ENCODE measurements around the gene TMEM175.
"Not testable (repeated sequence)": the region's sequence is repeated elsewhere in the genome, so short reads cannot be mapped to it uniquely, and the experiment has no call there.

TMEM175 gene

GRCh38 chr4:915041-915474, 17.2 kb upstream of the TMEM175 start:
- no peak for DNase-seq (ENCODE audit: low read depth in 3 of 3, low spot score in 1 of 3)

GRCh38 chr4:915595-915994, 16.7 kb upstream of the TMEM175 start:
- no peak for DNase-seq (ENCODE audit: low read depth in 3 of 3, low spot score in 1 of 3)

GRCh38 chr4:917466-917865, 14.8 kb upstream of the TMEM175 start:
- DNase-seq (ENCODE audit: low read depth in 3 of 3, low spot score in 1 of 3): no peak

- DNase-seq (ENCODE audit: low read depth in 3 of 3, low spot score in 1 of 3): no peak
Measured at GRCh38 chr4:917992-918391, 14.3 kb upstream of the TMEM175 start.

- DNase-seq (ENCODE audit: low read depth in 3 of 3, low spot score in 1 of 3): not testable (repeated sequence)
Measured at GRCh38 chr4:918591-918990, 13.7 kb upstream of the TMEM175 start.

- DNase-seq (ENCODE audit: low read depth in 3 of 3, low spot score in 1 of 3): not testable (repeated sequence)
Measured at GRCh38 chr4:919004-919680, 13.1 kb upstream of the TMEM175 start.

GRCh38 chr4:921830-922331, 10.4 kb upstream of the TMEM175 start:
- no peak for DNase-seq (ENCODE audit: low read depth in 3 of 3, low spot score in 1 of 3)

GRCh38 chr4:924107-925096, 7.9 kb upstream of the TMEM175 start:
- no peak for DNase-seq (ENCODE audit: low read depth in 3 of 3, low spot score in 1 of 3)

- no peak for DNase-seq (ENCODE audit: low read depth in 3 of 3, low spot score in 1 of 3)
Measured at GRCh38 chr4:925171-925570, 7.1 kb upstream of the TMEM175 start.

GRCh38 chr4:925771-926500, 6.3 kb upstream of the TMEM175 start:
- DNase-seq (ENCODE audit: low read depth in 3 of 3, low spot score in 1 of 3): no peak

GRCh38 chr4:926538-926937, 5.7 kb upstream of the TMEM175 start:
- no peak for DNase-seq (ENCODE audit: low read depth in 3 of 3, low spot score in 1 of 3)

- DNase-seq (ENCODE audit: low read depth in 3 of 3, low spot score in 1 of 3): not testable (repeated sequence)
Measured at GRCh38 chr4:927566-927965, 4.7 kb upstream of the TMEM175 start.

- no peak for DNase-seq (ENCODE audit: low read depth in 3 of 3, low spot score in 1 of 3)
Measured at GRCh38 chr4:929096-929765, 3.0 kb upstream of the TMEM175 start.

- DNase-seq (ENCODE audit: low read depth in 3 of 3, low spot score in 1 of 3): no peak
Measured at GRCh38 chr4:930028-930551, 2.2 kb upstream of the TMEM175 start.

GRCh38 chr4:930827-931193, 1.4 kb upstream of the TMEM175 start:
- no peak for DNase-seq (ENCODE audit: low read depth in 3 of 3, low spot score in 1 of 3)

- DNase-seq (ENCODE audit: low read depth in 3 of 3, low spot score in 1 of 3): no peak
Measured at GRCh38 chr4:931194-931959, 883 bp upstream of the TMEM175 start.

GRCh38 chr4:932713-933070, 432 bp downstream of the TMEM175 start:
- no peak for DNase-seq (ENCODE audit: low read depth in 3 of 3, low spot score in 1 of 3)

GRCh38 chr4:939508-939907, 7.2 kb downstream of the TMEM175 start:
- DNase-seq (ENCODE audit: low read depth in 3 of 3, low spot score in 1 of 3): not testable (repeated sequence)

- DNase-seq (ENCODE audit: low read depth in 3 of 3, low spot score in 1 of 3): no peak
Measured at GRCh38 chr4:945274-946102, 13.2 kb downstream of the TMEM175 start.
